GM20000 (cell line): ENCODE data around the gene NUDT6.

Experiments used
- DNase-seq: peaks from one replicate; pipeline ENCODE4 v3.0.0; 2012; ENCODE audit warnings: low spot score
- TF ChIP-seq, protein P1 (sequence below): IDR thresholded peaks from 2 replicates; pipeline ENCODE4 v1.5.1; 2012; ENCODE audit warnings: mild to moderate bottlenecking, control low read depth; ENCODE audit errors: extremely low read depth, missing control alignments

The NUDT6 gene

GRCh38 chr4:122894827-122895226, 27.6 kb downstream of the NUDT6 start:
- DNase-seq = no peak
- TF ChIP-seq, protein P1, sequence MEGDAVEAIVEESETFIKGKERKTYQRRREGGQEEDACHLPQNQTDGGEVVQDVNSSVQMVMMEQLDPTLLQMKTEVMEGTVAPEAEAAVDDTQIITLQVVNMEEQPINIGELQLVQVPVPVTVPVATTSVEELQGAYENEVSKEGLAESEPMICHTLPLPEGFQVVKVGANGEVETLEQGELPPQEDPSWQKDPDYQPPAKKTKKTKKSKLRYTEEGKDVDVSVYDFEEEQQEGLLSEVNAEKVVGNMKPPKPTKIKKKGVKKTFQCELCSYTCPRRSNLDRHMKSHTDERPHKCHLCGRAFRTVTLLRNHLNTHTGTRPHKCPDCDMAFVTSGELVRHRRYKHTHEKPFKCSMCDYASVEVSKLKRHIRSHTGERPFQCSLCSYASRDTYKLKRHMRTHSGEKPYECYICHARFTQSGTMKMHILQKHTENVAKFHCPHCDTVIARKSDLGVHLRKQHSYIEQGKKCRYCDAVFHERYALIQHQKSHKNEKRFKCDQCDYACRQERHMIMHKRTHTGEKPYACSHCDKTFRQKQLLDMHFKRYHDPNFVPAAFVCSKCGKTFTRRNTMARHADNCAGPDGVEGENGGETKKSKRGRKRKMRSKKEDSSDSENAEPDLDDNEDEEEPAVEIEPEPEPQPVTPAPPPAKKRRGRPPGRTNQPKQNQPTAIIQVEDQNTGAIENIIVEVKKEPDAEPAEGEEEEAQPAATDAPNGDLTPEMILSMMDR = no peak

DNA sequence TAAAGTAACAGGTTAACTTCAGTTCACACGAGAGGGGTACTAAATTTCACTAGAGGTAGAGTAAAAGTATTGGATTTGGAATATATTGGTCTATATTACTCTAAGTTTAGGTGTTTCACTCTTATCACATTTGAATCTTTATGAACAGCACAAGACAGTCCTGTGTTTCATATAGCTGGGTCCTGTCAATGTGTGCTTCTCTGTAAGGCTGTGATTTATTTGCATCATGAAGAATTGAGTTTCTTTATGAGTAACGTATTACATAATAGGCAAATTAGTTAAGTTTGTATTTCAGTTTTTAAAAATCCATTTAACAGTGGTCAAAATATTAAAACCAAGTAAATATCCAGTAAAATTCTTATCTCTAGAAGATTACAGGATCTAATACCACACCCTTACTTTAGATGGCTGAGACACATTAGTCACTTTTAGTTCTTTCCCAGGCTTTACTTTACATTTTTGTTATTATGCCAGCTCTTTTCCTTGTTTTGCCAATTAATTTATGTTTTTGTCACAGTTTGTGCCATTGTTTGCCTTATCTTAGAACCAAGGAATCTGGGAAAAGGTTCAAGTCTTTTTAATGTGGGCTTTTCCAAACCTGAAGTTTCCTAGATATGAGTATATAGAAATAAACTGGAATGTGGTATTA, 32.1 kb downstream of the NUDT6 start:
- TF ChIP-seq, protein P1 = no peak
- no peak for DNase-seq

GRCh38 chr4:122889726-122890125, 32.7 kb downstream of the NUDT6 start:
- no peak for DNase-seq
- TF ChIP-seq, protein P1 = no peak

- DNase-seq = no peak
- TF ChIP-seq, protein P1 = no peak
Measured at GRCh38 chr4:122884499-122884898, 37.9 kb downstream of the NUDT6 start.

DNA sequence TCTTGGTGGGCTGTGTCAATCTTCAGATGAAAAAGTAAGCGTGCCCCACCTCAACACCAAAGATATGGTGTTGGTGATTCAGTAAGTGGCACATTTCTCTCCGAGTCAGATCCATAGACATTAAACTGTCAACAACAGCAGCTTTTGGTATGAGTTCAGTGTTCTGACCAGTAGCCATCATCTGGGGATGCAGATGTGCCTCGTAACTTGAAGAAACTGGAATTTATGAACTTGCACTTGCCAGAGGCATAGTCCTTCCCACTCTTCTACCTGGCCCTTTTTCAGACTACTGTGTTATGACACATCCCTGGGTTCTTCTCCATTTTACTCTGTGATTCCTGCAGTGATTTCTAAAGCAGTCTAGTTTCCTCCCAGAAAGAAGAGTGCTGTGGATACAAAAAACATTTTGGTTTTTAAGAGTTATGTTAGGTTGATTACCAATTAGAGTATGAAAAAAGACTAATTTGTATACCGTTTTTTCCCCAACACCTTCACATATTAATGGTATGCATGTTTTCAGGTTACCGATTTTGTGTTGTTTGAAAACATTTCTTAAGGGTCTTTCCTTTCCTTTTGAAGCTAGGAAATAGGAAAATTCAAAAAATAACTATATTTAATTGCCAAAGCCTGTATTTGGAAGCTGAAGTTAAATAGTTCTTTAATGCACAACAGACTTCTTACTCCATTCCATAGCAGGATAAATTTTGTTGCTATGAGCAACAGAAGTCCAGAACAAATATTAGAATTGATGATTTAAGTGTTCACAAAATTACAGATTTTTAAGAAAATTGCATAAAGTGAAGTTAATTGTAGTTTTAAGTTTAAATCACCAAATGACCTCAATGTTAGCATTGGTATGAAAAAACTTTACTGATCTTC, 39.3 kb downstream of the NUDT6 start:
- DNase-seq = no peak
- TF ChIP-seq, protein P1 = no peak

- TF ChIP-seq, protein P1 = no peak
Measured at GRCh38 chr4:122879001-122879400, 43.4 kb downstream of the NUDT6 start.

GRCh38 chr4:122876456-122876855, 45.9 kb downstream of the NUDT6 start:
- TF ChIP-seq, protein P1 = no peak
- no peak for DNase-seq

More at GRCh38 chr4:122879001-122879400, 43.4 kb downstream of the NUDT6 start:
- no peak for DNase-seq
